LNCAP (cell line): ENCODE measurements around the gene C2orf74.

ENCODE experiments used
- TF ChIP-seq, protein P1 (sequence below): fragments of 450-650 bp; IDR thresholded peaks from 2 replicates; pipeline ENCODE4 v1.5.1; 2017; ENCODE audit warnings: mild to moderate bottlenecking

C2orf74 gene

DNA sequence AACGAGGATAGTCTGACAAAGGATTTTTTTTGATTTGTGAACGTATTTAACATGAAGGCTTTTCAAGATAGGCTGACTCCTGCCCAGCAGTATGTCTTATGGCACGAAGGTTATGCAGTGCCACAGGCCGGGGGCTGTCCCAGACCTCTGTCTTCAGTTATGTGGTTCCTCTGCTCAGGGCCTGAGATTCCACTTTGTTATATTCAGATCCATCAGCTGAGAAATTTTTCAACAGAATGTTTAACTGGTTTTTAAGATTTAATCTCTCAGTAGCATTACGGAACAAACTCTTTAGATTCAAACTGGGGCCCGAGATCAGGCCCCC, 20.0 kb downstream of the C2orf74 start:
- TF ChIP-seq, protein P1, sequence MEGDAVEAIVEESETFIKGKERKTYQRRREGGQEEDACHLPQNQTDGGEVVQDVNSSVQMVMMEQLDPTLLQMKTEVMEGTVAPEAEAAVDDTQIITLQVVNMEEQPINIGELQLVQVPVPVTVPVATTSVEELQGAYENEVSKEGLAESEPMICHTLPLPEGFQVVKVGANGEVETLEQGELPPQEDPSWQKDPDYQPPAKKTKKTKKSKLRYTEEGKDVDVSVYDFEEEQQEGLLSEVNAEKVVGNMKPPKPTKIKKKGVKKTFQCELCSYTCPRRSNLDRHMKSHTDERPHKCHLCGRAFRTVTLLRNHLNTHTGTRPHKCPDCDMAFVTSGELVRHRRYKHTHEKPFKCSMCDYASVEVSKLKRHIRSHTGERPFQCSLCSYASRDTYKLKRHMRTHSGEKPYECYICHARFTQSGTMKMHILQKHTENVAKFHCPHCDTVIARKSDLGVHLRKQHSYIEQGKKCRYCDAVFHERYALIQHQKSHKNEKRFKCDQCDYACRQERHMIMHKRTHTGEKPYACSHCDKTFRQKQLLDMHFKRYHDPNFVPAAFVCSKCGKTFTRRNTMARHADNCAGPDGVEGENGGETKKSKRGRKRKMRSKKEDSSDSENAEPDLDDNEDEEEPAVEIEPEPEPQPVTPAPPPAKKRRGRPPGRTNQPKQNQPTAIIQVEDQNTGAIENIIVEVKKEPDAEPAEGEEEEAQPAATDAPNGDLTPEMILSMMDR = no peak

DNA sequence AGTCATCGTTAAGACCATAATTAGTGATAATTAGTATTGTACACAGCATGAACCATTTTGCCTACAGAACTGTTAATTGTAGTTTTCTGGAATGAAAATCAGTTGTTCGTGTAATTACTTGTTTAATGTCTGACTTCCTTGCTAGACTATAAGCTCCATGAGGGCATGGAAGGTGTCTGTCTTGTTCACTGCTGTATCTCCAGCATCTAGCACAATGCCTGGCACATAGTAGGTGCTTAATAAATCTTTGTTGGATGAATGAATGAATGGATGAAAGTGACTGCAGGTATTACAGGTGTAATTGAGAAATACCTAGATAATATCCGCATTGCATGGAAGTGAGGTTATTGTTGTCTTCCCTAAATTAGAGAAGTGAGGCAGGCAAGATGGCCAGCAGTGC, 21.8 kb downstream of the C2orf74 start:
- TF ChIP-seq, protein P1 = no peak

DNA sequence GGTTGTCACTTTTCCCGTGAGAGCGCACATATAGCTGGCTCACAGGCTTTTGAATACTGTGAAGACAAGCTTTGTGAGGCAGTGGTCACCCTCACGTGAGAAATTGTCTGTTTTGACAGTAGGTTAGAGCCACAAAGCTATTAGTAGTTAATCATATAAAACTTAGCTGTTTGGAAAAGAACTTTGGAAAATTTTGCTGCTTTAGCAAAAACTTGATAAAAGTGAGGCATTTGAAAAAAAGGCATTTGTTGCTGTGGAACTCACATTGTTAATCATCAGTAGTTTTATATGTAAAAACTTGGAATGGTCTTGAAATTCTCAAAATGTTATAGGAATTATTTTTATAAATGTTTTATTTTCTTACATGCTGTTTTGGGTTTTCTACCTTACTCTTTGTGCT, 22.3 kb downstream of the C2orf74 start:
- TF ChIP-seq, protein P1 = no peak

- TF ChIP-seq, protein P1 = no peak
Observed at GRCh38 chr2:61185231-61185728, 23.3 kb downstream of the C2orf74 start.

- TF ChIP-seq, protein P1 = no peak
Observed at GRCh38 chr2:61187085-61187484, 25.1 kb downstream of the C2orf74 start.

DNA sequence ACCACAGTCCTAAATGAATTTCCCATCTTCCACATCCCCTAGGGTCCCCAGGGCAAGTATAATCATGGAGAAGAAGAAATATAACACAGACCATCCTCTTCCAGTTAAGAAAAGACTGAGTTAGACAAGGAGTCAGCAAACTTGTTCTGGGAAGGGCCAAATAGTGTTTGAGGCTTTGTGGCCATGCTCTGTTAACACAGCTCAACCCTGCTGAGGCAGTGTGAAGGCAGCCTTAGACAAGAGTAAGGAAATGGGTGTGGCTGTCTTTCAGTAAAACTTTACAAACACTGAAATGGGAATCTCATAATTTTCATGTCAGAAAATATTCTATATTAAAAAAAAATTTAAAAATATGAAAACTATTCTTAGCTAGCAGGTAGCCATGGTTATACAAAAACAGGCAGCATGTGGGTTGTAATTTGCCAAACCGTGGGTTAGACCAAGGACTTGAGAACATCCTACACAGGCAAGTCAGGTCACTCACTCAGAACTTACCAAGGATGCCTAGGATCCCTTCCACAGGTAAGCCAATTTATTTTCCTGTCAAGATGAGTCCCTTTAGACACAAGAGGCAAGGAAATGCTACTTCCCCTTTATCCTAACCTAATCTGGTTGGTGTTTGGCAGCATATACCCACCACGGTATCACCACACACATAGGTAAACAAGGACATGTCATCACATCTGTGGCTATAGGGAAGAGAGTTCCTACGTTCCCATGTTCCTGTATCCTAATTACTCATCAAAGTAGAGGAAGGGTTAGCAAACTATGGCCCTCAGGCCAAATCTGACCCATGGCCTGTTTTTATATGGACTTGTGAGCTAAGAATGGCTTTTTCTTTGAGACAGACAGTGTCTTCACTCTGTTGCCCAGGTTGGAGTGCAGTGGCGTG, 31.9 kb downstream of the C2orf74 start:
- TF ChIP-seq, protein P1 = no peak

- TF ChIP-seq, protein P1 = no peak
Observed at GRCh38 chr2:61196671-61197070, 34.7 kb downstream of the C2orf74 start.
